Type B pancreatic cell (in vitro differentiated cells): ENCODE measurements around the gene ZFAND2A. TPM values are rescaled to one million over a fixed set of nuclear protein-coding genes. Genes with fewer than 3 reads are reported as not detected.
"Not testable (repeated sequence)": the region's sequence is repeated elsewhere in the genome, so short reads cannot be mapped to it uniquely, and the experiment has no call there.

ENCODE experiments used
- DNase-seq: peaks from one replicate; pipeline ENCODE4 v3.0.0; 2021; ENCODE audit warnings: mixed read lengths; ENCODE audit not compliant: unreplicated experiment; ENCODE audit errors: extremely low spot score
- H3K27ac Mint-ChIP-seq: 2 replicates; pipeline ENCODE4 v1.8.0; 2021; ENCODE audit warnings: mild to moderate bottlenecking, mixed read lengths
- H3K27me3 Mint-ChIP-seq: 2 replicates; pipeline ENCODE4 v1.8.0; 2021; ENCODE audit warnings: mixed read lengths
- H3K36me3 Mint-ChIP-seq: 2 replicates; pipeline ENCODE4 v1.8.0; 2021; ENCODE audit warnings: mixed read lengths
- H3K4me1 Mint-ChIP-seq: one replicate; pipeline ENCODE4 v1.8.0; 2021; ENCODE audit warnings: mixed read lengths; ENCODE audit not compliant: unreplicated experiment
- H3K4me3 Mint-ChIP-seq: 2 replicates; pipeline ENCODE4 v1.8.0; 2021; ENCODE audit warnings: mild to moderate bottlenecking, mixed read lengths
- H3K9me3 Mint-ChIP-seq: 2 replicates; pipeline ENCODE4 v1.8.0; 2021; ENCODE audit warnings: mixed read lengths
- total RNA-seq: library from RNA; stranded (reverse); gene quantifications from 2 replicates; pipeline ENCODE4 v1.2.1, GENCODE V29; 2021; ENCODE audit warnings: low replicate concordance
- TF ChIP-seq, protein P1 (sequence below): fragments of 200-600 bp; sonication (generic); conservative IDR thresholded peaks from 2 replicates; pipeline ENCODE4 v1.5.0; 2021; ENCODE audit warnings: antibody characterized with exemption, mild to moderate bottlenecking

Gene ZFAND2A
- total RNA-seq, 1 donor from 2014 or later: 16.1 TPM

DNA sequence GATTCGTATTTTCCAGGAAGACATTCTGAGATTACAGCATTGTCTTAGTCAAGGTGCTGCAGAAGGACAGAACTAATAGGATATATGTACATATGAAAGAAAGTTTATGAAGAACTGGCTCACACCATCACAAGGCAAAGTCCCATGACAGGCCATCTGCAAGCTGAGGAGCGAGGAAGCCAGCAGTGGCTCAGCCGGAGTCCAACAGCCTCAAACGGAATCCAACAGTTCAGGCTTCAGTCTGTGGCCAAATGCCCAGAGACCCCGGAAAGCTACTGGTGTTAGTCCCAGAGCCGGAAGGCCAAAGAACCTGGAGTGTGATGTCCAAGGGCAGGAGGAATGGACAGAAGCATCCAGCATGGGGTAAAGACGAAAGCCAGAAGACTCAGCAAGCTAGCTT, 4.4 kb upstream of the ZFAND2A start:
- TF ChIP-seq, protein P1, sequence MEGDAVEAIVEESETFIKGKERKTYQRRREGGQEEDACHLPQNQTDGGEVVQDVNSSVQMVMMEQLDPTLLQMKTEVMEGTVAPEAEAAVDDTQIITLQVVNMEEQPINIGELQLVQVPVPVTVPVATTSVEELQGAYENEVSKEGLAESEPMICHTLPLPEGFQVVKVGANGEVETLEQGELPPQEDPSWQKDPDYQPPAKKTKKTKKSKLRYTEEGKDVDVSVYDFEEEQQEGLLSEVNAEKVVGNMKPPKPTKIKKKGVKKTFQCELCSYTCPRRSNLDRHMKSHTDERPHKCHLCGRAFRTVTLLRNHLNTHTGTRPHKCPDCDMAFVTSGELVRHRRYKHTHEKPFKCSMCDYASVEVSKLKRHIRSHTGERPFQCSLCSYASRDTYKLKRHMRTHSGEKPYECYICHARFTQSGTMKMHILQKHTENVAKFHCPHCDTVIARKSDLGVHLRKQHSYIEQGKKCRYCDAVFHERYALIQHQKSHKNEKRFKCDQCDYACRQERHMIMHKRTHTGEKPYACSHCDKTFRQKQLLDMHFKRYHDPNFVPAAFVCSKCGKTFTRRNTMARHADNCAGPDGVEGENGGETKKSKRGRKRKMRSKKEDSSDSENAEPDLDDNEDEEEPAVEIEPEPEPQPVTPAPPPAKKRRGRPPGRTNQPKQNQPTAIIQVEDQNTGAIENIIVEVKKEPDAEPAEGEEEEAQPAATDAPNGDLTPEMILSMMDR: no peak
- no peak for DNase-seq
- Mint-ChIP-seq H3K27me3 (no peaks in the 10 kb centered on the region), H3K36me3 (no peaks in the 10 kb centered on the region), H3K4me1 (peaks cover 6% of the 10 kb centered on the region), H3K27ac (no peak overlapping the region), H3K4me3 (no peak overlapping the region), H3K9me3 (no peaks in the 10 kb centered on the region)

DNA sequence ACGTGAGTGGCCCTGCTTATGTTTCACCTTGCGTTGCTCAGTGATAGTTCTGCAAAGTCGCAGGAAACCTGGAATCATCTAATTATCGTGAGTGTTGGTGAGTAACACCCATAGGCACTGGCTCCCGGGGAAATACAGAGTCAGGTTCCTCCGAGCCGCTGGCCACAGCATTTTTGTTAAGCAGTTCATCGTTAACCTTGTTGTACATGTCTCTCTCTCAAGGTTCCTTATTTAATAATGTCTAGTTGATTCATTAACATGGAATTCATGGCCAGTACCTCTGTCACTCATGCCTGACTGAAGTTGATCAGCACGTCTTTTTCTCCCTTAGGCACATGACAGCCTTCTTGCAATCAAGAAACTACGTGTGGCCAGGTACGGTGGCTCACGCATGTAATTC, 3.1 kb upstream of the ZFAND2A start:
- Mint-ChIP-seq H3K4me3 (no peak overlapping the region), H3K27ac (peak overlapping the region; percentile 15), H3K9me3 (no peaks in the 10 kb centered on the region), H3K4me1 (peaks cover 16% of the 10 kb centered on the region), H3K27me3 (no peaks in the 10 kb centered on the region), H3K36me3 (no peaks in the 10 kb centered on the region)
- TF ChIP-seq, protein P1: no peak
- DNase-seq: no peak

DNA sequence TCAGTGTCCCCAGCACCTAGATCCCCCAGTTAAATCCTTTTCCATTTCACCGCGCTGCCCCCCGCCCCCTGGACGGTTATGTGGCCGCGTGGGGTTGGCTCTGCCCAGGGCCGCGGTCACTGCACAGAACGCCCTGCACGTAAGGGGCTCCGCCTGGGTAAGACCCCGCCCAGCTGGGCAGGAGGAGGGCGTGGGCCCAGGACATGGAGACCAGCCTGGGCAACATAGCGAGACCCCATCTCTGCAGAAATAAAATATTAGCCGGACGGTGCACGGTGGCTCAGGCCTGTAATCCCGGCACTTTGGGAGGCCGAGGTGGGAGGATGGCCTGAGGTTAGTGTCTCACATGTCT, 650 bp upstream of the ZFAND2A start:
- Mint-ChIP-seq H3K4me3 (peak overlapping the region; percentile 88), H3K9me3 (no peaks in the 10 kb centered on the region), H3K4me1 (peaks cover 17% of the 10 kb centered on the region), H3K36me3 (no peaks in the 10 kb centered on the region), H3K27me3 (no peaks in the 10 kb centered on the region), H3K27ac (peak overlapping the region; percentile 57)
- DNase-seq: no peak
- TF ChIP-seq, protein P1: no peak

DNA sequence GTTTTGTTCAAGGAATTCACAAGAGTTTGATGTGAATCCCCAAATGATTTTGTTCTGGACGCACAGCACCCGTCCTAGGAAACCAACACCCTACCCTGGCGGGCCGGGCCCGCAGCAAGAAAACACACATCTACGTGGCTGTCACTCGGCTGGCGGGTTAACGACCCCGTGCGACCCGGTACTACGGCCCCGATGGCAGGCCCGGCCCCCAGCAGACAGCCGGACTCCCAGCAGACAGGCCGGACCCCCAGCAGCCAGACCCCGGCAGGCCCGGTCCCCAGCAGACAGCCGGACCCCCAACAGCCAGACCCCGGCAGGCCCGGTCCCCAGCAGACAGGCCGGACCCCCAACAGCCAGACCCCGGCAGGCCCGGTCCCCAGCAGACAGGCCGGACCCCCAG, 765 bp downstream of the ZFAND2A start:
- not testable (repeated sequence) for H3K27me3 Mint-ChIP-seq, DNase-seq, H3K36me3 Mint-ChIP-seq, H3K9me3 Mint-ChIP-seq
- Mint-ChIP-seq H3K4me1 (peaks cover 17% of the 10 kb centered on the region), H3K27ac (peak overlapping the region; percentile 84), H3K4me3 (peak overlapping the region; percentile 89)

DNA sequence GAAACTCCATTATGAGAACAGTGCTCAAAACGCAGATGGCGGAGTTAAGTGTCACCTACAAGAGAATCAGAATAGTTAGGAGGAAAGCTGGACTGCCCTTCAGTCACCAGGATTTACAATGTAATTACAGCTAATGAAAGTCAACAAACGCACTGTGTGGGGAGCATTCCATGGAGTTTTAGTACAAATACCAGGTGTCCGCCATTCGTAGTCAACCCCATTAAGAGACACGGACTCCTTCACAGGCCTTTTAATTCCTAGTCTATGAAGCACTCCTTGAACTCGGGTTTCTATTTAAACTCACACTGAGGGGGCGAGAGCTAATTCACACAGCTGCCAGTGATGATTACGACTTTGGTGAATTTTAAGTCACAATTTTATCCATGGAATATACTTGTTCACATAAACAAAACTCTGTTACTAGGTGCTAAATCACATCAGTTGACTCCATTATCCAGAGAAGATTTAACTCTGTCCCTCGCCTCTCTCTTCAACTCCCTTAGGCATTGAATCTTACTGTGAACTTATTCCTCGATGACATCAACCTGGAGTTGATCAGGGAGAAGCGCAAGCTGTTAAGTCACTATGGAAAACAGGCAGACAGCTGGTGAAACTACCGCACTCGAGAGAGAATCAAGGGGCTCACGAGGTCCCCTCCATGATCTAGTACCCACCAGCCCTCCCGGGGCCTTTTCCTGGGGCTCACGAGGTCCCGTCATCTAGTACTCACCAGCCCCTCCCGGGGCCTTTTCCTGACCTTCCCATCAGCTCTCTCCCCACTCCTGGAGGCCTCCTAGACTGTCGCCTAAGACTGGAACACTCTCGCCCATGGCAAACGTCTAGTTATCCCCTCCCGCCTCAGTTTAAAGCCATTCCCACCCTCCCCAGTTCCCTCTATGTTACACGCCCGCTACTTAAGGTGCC, 1.5 kb downstream of the ZFAND2A start:
- peaks cover 17% of the 10 kb centered on the region for H3K4me1 Mint-ChIP-seq
- H3K9me3 Mint-ChIP-seq: no peaks in the 10 kb centered on the region
- H3K27me3 Mint-ChIP-seq: no peaks in the 10 kb centered on the region
- TF ChIP-seq, protein P1: no peak
- H3K27ac Mint-ChIP-seq: peak overlapping the region; percentile 84
- H3K4me3 Mint-ChIP-seq: peak overlapping the region; percentile 89
- no peak for DNase-seq
- no peaks in the 10 kb centered on the region for H3K36me3 Mint-ChIP-seq

DNA sequence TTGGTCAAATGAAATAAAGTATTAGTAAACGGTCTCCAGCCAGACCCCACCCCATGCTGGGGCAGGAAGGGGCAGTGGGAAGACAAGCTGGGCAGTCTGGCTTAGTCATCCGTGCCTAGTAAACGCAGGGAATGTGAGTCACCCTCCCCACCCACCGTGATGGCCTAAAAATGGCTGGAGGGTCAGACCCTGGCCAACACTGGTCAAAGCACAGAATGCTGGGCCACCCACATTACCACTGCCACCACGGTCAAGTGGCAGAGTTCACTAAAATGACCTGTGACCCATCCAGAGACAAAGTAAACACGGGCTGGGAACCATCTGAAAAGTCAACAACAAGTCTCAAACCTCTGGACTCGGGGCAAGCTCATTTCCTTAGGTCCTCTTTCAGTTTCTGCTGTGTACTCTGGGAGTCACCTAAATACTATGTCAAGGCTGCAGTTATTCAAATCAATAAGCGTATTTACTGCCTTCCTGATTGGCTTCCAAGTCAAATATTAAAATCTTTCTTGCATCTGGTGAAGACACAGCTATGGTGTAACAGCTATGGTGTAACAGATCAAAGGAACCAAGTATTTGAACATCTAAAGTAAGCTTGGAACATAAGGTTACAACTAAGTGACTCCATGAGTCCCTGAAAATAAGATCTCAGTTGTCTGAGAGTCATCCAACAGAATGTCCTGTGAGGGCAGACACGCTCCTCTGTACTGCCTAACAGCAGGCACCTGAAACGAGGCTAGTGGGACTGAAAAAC, 3.0 kb downstream of the ZFAND2A start:
- Mint-ChIP-seq H3K4me1 (peaks cover 17% of the 10 kb centered on the region), H3K4me3 (peak overlapping the region; percentile 89), H3K9me3 (no peaks in the 10 kb centered on the region), H3K27me3 (no peaks in the 10 kb centered on the region), H3K36me3 (no peaks in the 10 kb centered on the region), H3K27ac (peak overlapping the region; percentile 48)
- no peak for DNase-seq
- TF ChIP-seq, protein P1: no peak

DNA sequence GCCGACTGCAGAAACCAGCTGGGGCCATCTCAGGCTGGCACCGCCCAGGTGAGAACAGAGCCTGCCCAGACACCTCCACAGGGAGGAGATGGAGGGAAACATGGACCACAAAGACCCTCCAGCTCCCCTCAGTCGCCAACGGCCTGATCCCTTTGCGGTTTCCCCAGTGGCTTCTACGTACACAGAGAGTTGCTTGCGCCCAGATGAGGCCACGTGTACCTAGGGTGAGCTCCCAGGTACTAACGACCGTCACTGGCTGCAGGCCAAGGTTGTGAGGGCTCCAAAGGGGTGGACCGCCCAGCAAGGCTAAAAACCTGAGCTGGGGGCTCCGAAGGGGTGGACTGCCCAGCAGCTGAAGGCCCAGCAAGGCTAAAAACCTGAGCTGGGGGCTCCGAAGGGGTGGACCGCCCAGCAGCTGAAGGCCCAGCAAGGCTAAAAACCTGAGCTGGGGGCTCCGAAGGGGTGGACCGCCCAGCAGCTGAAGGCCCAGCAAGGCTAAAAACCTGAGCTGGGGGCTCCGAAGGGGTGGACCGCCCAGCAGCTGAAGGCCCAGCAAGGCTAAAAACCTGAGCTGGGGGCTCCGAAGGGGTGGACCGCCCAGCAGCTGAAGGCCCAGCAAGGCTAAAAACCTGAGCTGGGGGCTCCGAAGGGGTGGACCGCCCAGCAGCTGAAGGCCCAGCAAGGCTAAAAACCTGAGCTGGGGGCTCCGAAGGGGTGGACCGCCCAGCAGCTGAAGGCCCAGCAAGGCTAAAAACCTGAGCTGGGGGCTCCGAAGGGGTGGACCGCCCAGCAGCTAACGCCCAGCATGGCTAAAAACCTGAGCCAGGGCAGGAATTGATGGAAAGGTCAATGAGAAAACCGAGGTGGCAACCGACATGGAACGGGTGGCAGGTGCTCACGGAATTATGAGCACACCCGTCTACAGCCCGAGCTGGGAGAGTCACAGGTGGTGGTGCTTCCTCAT, 3.9 kb downstream of the ZFAND2A start:
- H3K27me3 Mint-ChIP-seq, H3K36me3 Mint-ChIP-seq, H3K9me3 Mint-ChIP-seq, DNase-seq, H3K27ac Mint-ChIP-seq, H3K4me3 Mint-ChIP-seq: not testable (repeated sequence)
- H3K4me1 Mint-ChIP-seq: peaks cover 15% of the 10 kb centered on the region
